ENCODE measurements around the gene PITPNC1. TPM values are rescaled to one million over a fixed set of nuclear protein-coding genes. Genes with fewer than 3 reads are reported as not detected.

Gene PITPNC1
- total and polyA plus RNA-seq, 2 of the 13 experiments (the other 11 are each of a cell fraction or from before 2014, with no cell fraction given): 4.1 to 5.7 TPM

DNA sequence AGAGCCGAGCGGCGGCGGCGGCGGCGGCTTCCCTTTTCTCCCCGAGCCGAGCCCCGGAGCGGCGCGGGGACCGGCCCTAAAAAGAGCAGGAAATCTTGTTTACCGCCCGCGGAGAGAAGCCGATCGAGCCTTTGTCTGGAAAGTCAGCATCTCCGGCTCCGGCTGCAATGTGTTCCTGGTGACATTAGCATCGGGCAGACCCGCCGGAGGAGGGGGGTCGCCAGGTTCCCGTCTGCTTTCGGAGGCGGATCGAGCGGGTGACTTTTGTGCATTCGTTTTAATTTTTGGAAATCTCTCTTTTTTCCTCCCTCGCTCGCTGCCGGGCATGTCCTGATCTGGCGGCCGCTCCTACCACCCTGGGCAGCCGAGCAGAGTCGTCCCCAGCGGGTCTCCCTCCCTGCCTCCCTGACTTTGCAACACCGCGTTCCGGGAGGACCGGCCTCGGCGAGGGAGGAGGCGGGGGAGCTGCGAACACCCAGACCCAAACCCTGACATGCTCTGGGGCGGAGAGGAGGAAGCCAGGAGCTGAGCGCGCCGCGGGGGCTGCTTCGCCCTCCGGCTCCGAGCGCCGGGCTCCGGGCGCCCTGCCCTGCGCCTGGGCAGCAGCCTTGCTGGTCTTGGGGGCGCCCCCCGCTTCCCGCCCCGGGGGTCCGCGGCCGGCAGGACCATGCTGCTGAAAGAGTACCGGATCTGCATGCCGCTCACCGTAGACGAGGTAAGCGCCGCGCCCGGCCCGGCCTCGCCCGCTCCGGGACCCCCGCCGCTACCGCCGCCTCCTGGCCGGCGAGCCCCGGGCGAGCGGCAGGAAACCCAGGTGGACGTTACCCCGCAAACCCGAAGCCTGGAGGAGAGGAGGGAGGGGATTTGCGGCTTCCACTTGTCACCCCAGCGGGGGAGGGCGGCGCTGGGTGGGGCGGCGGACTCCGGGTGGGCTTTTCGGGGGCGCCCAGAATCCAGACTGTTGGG, 690 bp downstream of the PITPNC1 start (continued):
- TF ChIP-seq HNRNPL (IDR thresholded peaks at IDR 0.05; ENCODE audit: low read depth, low read length): 0 out of 2 replicates have a peak, but pooled peaks have one; percentile 43
- TF ChIP-seq, protein P1, sequence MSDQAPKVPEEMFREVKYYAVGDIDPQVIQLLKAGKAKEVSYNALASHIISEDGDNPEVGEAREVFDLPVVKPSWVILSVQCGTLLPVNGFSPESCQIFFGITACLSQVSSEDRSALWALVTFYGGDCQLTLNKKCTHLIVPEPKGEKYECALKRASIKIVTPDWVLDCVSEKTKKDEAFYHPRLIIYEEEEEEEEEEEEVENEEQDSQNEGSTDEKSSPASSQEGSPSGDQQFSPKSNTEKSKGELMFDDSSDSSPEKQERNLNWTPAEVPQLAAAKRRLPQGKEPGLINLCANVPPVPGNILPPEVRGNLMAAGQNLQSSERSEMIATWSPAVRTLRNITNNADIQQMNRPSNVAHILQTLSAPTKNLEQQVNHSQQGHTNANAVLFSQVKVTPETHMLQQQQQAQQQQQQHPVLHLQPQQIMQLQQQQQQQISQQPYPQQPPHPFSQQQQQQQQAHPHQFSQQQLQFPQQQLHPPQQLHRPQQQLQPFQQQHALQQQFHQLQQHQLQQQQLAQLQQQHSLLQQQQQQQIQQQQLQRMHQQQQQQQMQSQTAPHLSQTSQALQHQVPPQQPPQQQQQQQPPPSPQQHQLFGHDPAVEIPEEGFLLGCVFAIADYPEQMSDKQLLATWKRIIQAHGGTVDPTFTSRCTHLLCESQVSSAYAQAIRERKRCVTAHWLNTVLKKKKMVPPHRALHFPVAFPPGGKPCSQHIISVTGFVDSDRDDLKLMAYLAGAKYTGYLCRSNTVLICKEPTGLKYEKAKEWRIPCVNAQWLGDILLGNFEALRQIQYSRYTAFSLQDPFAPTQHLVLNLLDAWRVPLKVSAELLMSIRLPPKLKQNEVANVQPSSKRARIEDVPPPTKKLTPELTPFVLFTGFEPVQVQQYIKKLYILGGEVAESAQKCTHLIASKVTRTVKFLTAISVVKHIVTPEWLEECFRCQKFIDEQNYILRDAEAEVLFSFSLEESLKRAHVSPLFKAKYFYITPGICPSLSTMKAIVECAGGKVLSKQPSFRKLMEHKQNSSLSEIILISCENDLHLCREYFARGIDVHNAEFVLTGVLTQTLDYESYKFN (CRISPR knock-in tag; conservative IDR thresholded peaks at IDR 0.05): 0 out of 2 replicates have a peak, but pooled peaks have one; percentile 4
- TF ChIP-seq, protein P2, sequence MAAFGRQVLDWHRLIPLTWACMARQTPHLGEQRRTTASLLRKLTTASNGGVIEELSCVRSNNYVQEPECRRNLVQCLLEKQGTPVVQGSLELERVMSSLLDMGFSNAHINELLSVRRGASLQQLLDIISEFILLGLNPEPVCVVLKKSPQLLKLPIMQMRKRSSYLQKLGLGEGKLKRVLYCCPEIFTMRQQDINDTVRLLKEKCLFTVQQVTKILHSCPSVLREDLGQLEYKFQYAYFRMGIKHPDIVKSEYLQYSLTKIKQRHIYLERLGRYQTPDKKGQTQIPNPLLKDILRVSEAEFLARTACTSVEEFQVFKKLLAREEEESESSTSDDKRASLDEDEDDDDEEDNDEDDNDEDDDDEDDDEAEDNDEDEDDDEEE (CRISPR knock-in tag; IDR thresholded peaks at IDR 0.05): peak; percentile 75; the same call in 1 of the 2 replicates
- TF ChIP-seq ASH2L (IDR thresholded peaks at IDR 0.05; ENCODE audit: insufficient read length, low read depth, low read length): peak; percentile 48
- TF ChIP-seq, protein P3, sequence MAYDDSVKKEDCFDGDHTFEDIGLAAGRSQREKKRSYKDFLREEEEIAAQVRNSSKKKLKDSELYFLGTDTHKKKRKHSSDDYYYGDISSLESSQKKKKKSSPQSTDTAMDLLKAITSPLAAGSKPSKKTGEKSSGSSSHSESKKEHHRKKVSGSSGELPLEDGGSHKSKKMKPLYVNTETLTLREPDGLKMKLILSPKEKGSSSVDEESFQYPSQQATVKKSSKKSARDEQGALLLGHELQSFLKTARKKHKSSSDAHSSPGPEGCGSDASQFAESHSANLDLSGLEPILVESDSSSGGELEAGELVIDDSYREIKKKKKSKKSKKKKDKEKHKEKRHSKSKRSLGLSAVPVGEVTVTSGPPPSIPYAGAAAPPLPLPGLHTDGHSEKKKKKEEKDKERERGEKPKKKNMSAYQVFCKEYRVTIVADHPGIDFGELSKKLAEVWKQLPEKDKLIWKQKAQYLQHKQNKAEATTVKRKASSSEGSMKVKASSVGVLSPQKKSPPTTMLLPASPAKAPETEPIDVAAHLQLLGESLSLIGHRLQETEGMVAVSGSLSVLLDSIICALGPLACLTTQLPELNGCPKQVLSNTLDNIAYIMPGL (CRISPR knock-in tag; IDR thresholded peaks at IDR 0.05; ENCODE audit: borderline replicate concordance in 1 of 2, low read depth in 1 of 2): peak in 1 of 2 experiments; percentile 73; a peak in 2 of 4 replicates
- TF ChIP-seq ELF3 (CRISPR knock-in tag; IDR thresholded peaks at IDR 0.05): peak; percentile 6; the same call in 1 of the 2 replicates
- TF ChIP-seq ZNF263 (CRISPR knock-in tag; IDR thresholded peaks at IDR 0.05): peak; percentile 89
- TF ChIP-seq ZNF709 (CRISPR knock-in tag; IDR thresholded peaks at IDR 0.05): peak; percentile 60; the same call in 1 of the 2 replicates
- TF ChIP-seq ZNF430 (CRISPR knock-in tag; IDR thresholded peaks at IDR 0.05): peak; percentile 27; the same call in 1 of the 2 replicates
- no peak for TF ChIP-seq ZNF569 (CRISPR knock-in tag; IDR thresholded peaks at IDR 0.05; ENCODE audit: borderline replicate concordance)
- TF ChIP-seq ARHGAP35 (CRISPR knock-in tag; IDR thresholded peaks at IDR 0.05; ENCODE audit: borderline replicate concordance): peak; percentile 5; the same call in 1 of the 2 replicates
- no peak for TF ChIP-seq NCOA5 (CRISPR knock-in tag; IDR thresholded peaks at IDR 0.05)
- peak; percentile 62; the same call in 1 of the 2 replicates for TF ChIP-seq ZNF235 (CRISPR knock-in tag; IDR thresholded peaks at IDR 0.05; ENCODE audit: borderline replicate concordance)
- TF ChIP-seq, protein P4, sequence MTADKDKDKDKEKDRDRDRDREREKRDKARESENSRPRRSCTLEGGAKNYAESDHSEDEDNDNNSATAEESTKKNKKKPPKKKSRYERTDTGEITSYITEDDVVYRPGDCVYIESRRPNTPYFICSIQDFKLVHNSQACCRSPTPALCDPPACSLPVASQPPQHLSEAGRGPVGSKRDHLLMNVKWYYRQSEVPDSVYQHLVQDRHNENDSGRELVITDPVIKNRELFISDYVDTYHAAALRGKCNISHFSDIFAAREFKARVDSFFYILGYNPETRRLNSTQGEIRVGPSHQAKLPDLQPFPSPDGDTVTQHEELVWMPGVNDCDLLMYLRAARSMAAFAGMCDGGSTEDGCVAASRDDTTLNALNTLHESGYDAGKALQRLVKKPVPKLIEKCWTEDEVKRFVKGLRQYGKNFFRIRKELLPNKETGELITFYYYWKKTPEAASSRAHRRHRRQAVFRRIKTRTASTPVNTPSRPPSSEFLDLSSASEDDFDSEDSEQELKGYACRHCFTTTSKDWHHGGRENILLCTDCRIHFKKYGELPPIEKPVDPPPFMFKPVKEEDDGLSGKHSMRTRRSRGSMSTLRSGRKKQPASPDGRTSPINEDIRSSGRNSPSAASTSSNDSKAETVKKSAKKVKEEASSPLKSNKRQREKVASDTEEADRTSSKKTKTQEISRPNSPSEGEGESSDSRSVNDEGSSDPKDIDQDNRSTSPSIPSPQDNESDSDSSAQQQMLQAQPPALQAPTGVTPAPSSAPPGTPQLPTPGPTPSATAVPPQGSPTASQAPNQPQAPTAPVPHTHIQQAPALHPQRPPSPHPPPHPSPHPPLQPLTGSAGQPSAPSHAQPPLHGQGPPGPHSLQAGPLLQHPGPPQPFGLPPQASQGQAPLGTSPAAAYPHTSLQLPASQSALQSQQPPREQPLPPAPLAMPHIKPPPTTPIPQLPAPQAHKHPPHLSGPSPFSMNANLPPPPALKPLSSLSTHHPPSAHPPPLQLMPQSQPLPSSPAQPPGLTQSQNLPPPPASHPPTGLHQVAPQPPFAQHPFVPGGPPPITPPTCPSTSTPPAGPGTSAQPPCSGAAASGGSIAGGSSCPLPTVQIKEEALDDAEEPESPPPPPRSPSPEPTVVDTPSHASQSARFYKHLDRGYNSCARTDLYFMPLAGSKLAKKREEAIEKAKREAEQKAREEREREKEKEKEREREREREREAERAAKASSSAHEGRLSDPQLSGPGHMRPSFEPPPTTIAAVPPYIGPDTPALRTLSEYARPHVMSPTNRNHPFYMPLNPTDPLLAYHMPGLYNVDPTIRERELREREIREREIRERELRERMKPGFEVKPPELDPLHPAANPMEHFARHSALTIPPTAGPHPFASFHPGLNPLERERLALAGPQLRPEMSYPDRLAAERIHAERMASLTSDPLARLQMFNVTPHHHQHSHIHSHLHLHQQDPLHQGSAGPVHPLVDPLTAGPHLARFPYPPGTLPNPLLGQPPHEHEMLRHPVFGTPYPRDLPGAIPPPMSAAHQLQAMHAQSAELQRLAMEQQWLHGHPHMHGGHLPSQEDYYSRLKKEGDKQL (CRISPR knock-in tag; IDR thresholded peaks at IDR 0.05; ENCODE audit: low read depth): no peak
- no peak for TF ChIP-seq ATM (IDR thresholded peaks at IDR 0.05; ENCODE audit: borderline replicate concordance)
